GM18861 (cell line): ENCODE data around the gene USP19.

Source experiments
- ATAC-seq: cut with Tn5 transposase; IDR thresholded peaks from one replicate; pipeline ENCODE4 v1.9.1; 2021; ENCODE audit not compliant: unreplicated experiment

The USP19 gene

GRCh38 chr3:49120438-49121131, at the start of gene USP19:
TSS of gene USP19 (minus strand) at chr3:49120823. CDS start at chr3:49119145, 1,678 bp downstream.
- peak; percentile 83 for ATAC-seq

- ATAC-seq: no peak
Measured at GRCh38 chr3:49166752-49167556, 46.3 kb upstream of the USP19 start.

GRCh38 chr3:49165771-49166751, 45.4 kb upstream of the USP19 start, which contains the start of gene CCDC71:
TSS of gene CCDC71 (minus strand) at chr3:49166331. CDS start at chr3:49164208, 2,123 bp downstream.
- ATAC-seq: no peak

GRCh38 chr3:49164983-49165720, 44.5 kb upstream of the USP19 start:
- no peak for ATAC-seq

GRCh38 chr3:49163609-49164008, 43.0 kb upstream of the USP19 start:
- ATAC-seq: no peak

GRCh38 chr3:49162751-49163419, 42.3 kb upstream of the USP19 start:
- no peak for ATAC-seq

- no peak for ATAC-seq
Measured at GRCh38 chr3:49161808-49162530, 41.3 kb upstream of the USP19 start.

GRCh38 chr3:49161197-49161596, 40.6 kb upstream of the USP19 start:
- ATAC-seq: no peak

GRCh38 chr3:49158792-49159191, 38.2 kb upstream of the USP19 start:
- ATAC-seq: no peak

- ATAC-seq: no peak
Measured at GRCh38 chr3:49158103-49158709, 37.6 kb upstream of the USP19 start.

- ATAC-seq: no peak
Measured at GRCh38 chr3:49157289-49157688, 36.7 kb upstream of the USP19 start.

GRCh38 chr3:49153349-49153912, 32.8 kb upstream of the USP19 start:
- no peak for ATAC-seq

GRCh38 chr3:49151610-49152009, 31.0 kb upstream of the USP19 start:
- ATAC-seq: no peak

GRCh38 chr3:49148159-49148558, 27.5 kb upstream of the USP19 start:
- no peak for ATAC-seq

GRCh38 chr3:49140080-49140479, 19.5 kb upstream of the USP19 start:
- ATAC-seq: no peak

- no peak for ATAC-seq
Measured at GRCh38 chr3:49135499-49135898, 14.9 kb upstream of the USP19 start.

GRCh38 chr3:49134471-49135265, 14.0 kb upstream of the USP19 start:
- ATAC-seq: no peak
